Stimulated activated CD4-positive, alpha-beta T cell treated with anti-CD3 and anti-CD28 coated beads, TNF-alpha, amount 100 ng/mL, for 48 hours (primary cell): ENCODE results near the gene FUCA1.
"Not testable (repeated sequence)": the region's sequence is repeated elsewhere in the genome, so short reads cannot be mapped to it uniquely, and the experiment has no call there.

ENCODE experiments used
- DNase-seq, 3 donors: peaks; one replicate each; pipeline ENCODE4 v3.0.0-alpha.2; 2020; ENCODE audit warnings: low read depth in 3 of 3

The FUCA1 gene

DNA sequence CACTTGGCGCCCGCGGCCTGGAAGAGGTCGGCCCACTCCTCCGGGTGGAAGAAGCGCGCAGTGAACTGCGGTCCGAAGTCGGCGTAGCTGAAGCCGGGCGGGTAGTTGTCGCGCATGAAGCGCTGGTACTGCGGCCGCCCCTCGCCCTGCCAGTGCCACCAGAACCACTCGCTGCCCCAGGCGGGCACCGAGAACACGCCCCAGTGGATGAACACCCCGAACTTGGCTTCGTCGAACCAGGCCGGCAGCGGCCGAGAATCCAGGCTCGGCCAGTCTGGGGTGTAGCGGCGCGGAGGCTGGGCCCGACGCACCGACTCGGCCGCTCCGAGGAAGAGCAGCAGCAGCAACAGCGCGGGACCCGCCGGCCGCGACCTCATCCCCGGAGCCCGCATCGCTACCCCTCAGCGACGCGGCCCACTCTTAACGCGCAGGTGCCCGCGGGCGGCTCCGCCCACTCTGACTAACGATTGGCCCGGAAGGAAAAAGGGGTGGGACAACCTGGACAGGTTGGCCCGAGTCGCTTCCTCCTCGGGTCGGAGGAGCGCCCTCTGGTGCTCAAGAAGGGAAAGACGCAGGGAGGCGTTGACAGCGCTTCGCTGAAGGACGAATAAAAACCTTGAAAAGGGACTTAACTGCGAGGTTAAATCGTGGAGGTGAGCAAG is at the start of gene FUCA1:
Gene FUCA1, minus strand, starts transcription at position 396 of the 662 bp plus-strand sequence. Its CDS starts 4 bp downstream, at position 392.
- peak; percentile 84 to 91 (median 88) for DNase-seq

DNA sequence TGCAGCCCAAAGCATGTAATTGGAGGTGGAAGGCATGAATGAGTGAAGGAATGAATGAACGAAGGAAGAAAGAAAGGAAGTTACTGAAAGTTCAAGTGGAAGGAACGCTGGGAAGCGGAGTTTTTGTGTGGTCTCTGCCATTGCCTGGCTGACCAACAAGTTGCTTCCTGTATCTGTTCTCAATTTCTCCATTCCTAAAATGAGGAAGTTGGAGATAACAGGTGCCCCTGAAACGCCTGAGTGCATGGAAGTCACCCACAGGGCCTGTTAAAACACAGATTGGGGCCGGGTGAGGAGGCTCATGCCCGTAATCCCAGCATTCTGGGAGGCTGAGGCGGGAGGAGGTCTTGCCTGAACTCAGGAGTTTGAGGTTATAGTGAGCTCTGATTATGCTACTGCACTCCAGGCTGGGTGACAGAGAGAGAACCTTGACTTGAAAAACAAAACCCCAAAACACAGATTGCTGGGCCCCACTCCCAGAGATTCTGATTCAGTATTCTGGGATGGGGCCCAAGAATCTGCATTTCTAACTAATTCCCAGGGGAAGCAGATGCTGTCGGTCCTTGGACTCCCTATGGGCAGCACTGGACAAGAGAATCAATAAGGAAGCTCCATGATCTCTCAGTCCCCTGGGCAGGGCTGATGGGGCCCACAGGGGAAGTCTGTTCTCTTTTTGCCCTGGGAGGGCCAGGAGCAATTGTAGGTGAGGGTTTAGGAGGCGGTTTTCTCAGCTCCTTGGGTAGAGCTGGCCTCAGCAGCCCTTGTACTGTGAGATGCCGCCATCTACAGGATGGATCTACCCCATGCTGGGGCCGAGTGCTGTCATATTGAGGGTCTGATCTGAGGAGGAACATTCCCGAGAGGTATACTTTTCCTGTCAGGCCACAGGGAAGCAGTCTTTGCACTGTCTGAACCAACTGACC is 48.4 kb upstream of the FUCA1 start:
- DNase-seq = peak; percentile 9 to 45 (median 33)

DNA sequence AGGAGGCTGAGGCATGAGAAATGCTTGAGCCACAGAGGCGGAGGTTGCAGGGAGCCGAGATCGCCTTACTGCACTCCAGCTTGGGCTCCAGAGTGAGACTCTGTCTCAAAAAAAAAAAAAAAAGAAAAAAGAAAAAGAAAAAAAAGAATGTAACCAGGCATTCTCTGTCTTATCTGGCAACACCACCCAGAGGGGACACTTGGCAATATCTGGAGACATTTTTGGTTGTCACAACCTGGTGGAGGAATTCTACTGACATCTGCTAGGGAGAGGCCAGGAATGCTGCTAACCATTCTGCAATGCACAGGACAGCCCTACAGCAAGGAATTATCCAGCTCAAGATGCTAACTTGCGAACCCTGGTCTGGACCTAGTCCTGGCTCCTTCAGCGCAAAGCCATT is 47.4 kb upstream of the FUCA1 start:
- no peak for DNase-seq

DNA sequence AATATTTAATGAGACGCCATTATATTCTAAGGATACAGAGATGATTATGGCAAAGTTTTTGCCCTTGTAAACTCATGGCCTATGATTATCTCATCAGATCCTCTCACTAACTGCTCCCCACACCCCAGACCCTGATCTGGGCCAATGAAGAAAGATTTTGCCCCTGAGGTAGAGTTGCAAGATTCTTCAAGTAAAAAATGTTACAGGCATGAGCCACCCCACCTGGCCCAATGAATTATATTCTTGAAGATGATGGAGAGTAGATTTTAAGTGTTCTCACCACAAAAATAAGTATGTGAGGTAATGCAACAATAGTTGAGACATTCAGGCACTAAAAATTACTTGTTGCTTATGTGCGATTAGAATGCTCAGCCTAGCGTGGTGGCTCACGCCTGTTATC is 46.8 kb upstream of the FUCA1 start:
- no peak for DNase-seq

DNA sequence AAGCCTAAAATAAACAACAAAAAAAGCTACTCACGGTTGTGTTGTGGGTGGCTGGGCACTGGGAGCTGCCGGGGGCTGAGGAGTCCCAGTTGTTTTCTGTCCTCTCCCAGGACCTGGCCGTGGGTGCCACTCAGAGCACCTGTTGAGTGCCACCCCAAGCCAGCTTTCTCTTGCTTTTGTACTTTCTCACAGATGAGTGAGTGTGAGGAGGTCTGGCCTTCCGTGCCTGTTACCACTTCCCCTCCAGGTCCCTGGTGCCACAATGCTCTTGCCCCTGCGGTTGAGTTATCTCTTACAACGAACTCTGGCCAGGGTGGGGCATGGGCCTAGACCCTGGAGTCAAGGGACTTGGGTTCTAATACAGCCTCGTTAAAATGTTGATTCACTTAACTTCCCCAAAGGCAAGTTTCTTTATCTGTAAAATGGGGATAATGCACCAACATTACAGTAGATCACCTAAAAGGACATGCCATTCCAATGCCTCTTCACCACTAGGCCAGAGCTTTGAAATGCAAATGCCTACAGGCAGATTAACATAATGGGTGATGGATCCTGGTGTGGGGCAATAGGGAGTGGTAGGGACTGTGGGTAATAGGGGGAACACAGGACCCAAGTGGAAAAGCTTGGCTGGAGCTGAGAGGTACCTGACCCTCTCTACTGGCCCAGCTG is 45.3 kb upstream of the FUCA1 start, which contains the start of gene CNR2:
Gene CNR2, minus strand, starts transcription at position 151 of the 669 bp plus-strand sequence. CDS start 37,745 bp downstream, outside the sequence.
- DNase-seq = no peak

DNA sequence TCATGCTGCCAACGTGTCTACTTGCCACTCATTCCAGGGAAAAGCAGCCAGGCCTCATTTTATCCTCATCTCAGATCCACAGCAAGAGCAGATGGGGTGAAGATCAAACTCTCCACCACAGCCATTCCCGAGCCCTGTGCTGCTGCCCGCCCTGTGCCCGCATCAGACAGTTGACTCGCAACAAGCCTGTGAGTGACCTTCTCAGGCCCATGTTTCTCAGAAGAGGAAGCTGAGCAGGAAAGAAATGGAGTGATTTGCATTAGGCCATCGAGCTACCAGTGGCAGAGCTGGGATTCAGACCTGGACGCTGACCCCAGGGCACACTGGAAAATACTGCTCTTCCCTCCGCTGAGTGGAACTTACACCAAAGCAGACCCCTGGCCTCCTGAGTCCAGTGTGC is 43.8 kb upstream of the FUCA1 start:
- no peak for DNase-seq

DNA sequence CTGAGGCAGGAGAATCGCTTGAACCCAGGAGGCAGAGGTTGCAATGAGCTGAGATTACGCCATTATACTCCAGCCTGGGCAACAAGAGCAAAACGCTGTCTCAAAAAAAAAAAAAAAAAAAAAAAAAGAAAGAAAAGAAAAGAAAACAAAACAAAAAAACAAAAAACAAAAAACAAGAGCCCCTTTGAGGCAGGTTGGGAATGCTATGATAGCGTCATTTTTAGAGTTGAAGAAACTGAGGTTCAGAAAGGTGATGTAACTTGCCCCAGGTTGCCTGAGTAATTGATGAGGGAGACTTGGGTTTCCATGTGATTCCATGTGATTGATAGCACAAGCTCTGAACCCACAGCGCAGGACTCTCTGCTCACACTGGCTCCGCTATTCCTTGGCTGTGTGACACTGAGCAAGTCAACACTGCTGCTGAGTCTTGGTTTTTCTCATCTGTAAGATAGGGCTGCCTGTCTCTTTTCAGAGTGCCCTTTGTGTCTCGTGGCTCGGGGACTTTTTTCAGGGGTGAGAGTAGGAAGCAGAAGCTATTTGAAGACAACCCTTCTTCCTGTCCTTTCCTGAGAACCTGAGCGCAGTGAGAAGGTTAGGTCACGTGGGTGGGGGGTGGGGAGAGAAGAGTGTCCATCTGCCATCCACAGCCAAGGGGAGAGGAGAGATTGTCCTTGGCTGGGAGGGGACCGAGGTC is 42.6 kb upstream of the FUCA1 start:
- no peak for DNase-seq

DNA sequence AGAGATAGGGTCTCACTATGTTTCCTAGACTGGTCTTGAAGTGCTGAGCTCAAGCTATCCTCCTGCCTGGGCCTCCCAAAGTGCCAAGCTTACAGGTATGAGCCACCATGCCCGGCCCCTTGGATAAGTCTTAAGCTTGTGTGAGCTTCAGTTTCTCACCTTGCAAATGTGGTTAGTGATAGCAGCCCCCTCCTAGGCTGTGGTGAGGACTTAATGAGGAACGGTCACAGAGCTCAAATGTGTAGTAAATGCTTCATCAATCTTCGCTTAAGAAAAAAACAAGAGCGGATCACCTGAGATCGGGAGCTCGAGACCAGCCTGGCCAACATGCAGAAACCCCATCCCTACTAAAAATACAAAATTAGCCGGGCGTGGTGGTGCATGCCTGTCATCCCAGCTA is 42.1 kb upstream of the FUCA1 start:
- DNase-seq = no peak

DNA sequence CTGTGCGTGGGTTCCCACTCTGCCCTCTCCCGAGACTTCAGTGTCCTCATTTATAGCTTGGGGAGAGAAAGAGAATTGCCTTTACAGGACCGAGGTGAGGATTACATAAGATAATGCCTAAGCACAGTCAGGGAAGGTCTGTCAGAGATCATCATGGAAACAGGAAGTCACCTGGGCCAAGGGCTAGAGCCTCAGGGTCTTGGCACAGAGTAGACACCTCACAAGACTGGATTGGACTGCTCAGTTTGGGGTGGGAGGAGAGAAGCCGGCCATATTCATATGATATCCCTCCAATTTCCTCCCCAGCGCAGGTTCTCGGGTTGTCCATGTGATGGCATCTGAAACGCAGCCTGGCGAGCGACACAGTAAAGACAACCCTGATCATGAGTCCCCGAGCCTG is 41.3 kb upstream of the FUCA1 start:
- no peak for DNase-seq

DNA sequence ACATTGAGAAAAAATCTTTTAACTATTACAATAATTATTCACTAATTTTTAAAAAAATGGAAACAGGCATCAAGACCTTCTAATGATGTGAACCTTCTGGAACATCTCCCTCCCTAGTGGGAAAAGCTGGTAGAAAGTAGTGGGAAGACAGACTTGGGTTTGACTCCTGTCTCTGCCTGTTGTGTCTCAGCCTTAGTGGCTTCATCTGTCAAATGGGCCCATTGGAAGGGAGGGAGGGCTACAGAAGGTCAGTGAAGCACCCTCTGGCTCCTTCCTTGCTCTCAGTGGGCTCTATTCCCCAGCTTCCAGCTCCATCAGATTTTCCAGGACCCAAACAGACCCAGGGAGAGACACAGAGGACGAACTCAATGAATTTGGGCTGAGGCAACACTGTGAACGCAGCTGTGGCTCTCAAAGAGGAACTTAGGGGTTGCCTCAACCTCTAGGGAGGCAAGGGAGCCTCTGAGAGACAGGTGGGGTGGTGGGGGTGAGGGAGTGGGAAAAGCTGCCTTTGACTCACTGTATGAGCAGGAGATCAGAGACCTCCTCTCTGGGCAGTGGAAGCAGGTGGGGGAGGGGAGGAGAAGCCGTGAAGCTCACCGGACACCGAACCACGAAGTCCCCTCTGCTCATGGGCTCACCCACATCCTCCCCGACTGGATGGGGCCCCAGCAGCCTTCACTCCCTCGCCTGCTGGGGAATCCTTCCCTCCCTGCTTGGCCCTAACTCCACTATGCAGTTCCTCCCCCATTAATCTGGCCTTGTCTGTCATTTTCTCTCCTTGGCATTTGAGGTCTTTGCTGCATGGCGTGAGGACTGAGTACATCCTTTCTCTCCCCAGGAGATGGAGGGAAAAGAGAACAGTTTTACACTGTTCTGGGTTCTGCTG is 40.6 kb upstream of the FUCA1 start:
- no peak for DNase-seq

DNA sequence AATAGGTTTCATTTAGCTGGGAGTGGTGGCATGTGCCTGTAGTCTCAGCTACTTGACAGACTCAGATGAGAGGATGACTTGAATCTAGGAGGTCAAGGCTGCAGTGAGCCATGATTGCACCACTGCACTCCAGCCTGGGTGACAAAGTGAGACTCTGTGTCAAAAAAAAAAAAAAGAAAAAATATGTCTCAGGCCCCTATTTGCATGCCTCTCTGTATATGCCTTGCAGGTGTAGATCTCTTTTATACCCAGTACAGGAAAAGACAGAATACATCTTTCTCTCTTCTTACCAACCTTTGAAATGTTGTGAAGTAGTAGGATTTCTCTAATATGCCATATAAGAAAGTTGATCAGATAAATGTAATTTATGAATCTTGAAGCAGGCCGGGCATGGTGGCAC is 38.6 kb upstream of the FUCA1 start:
- no peak for DNase-seq

DNA sequence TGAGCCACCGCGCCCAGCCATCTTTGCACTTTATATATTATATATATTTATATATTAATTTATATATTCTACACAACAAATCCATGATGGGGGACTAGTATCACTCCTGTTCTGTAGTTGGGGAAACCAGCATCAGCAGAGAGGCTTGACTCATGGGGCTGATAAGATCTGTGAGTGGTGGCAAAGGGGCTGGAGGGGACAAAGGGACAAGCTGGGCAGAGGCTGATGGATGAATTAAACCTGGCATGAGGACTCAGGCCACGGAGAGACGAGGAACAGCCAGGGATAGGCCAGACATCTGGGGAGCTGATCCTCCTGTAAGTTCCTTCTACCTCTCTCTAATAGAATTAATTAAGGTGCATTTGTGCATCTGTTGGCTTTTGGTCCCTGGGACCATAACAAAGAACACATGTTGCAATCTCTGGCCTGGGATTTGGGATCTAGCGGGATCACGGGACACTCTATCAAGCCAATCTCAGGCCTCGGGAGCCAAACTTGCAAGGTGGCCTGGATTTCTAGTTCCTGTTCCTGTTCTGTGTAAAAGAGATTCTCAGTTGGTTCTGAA is 37.5 kb upstream of the FUCA1 start:
- DNase-seq = no peak

DNA sequence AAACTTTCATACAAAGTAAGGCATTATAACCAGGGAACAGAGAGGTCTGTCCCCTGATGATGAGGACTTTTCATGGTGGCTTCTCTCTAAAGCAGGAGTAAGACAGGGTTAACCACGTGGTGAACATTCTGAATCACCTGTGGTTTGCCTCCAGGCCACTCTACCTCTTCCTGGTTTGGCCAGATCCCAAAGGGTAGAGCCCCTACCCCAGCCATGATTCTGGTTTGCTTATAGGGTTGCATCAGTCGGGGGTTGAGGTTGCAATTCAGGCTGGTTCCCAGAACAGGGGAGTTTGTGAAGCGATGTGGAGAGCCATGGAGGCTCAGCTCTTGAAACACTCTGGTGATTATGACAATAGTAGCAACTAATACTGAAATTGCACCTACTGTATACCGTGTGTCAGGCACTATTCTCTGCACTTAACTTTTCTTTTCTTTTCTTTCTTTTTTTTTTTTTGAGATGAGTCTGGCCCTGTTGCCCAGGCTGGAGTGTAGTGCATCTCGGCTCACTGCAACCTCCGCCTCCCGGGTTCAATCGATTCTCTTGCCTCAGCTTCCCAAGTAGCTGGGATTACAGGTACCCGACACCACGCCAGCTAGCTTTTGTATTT is 36.8 kb upstream of the FUCA1 start:
- DNase-seq = peak; percentile 22 to 30 (median 26)

DNA sequence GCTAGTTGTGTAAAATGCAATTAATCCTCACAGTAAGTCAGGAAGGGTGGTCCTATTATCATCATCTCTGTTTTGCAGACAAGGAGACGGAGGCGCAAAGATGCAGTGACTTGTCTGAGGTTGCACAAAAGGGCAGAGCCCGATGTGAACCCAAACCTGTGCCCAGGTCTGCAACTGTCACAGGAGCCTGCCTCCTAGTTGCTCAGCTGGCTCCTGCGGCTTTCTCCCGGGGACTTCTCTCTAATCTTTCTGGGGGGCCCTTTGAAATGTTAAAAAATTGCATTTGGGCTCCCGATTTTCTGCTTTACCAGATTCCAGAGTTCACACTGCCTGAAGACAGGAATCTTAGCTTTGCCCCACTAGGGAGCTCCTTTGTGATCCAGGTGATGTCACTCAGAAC is 35.7 kb upstream of the FUCA1 start:
- DNase-seq = no peak

DNA sequence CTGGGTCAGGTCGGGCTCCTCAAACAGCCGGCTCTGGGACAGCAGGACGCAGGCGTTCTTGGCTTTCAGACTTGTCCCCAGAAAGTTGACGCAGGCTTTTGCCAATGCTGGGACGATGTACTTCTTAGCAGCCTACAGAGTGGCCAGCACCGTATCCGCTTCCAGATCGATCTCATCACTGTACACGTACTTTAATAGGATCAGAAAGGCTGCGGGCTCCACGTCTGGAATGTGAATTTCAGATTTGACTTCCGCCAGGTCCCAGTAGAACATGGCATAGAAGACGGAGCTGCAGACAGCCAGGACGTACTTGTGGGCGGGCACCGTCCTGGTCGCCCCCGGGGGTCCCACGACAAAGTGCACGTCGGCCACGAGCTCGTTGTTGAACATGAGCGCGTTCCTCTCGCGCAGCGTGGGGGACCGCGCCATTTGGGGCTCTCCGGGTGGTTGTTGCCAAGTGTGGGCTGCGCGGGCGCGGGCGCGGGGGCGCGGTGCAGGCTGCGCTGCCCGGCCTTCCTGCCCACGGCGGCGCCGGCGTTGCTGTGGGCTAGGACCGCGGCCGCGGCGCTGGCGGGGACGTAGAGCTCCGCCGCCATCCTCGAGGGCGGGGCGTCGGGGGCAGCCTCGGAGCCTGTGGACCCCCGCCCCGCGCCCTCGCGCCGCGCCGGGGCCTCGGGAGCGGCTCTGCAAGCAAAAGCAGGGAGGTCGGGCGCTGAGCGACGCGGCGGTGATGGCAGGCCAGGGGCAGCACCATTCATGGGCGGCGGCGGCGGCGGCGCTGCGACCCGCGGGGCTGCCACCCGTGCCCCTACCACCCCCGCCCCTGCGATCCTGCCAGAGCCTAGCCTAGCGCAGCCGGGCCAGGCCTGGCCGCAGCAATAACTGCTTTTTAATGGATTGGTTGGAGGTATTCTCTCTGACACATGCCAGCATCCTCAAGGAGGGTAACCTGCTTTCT is 34.5 kb upstream of the FUCA1 start:
- DNase-seq = no peak

DNA sequence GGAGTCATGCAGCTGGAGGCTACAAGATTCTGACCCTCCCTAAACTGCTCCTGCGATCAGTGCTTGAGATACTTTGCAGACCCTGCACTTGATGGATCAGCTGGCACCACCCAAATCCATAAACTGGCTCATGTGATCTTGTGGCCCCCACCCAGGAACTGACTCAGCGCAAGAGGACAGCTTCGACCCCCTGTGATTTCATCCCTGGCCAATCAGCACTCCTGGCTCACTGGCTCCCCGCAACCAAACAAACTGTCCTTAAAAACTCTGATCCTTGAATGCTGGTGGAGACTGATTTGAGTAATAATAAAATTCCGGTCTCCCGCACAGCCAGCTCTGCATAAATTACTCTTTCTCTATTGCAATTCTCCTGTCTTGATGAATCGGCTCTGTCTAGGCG is 31.9 kb upstream of the FUCA1 start:
- DNase-seq = not testable (repeated sequence)

DNA sequence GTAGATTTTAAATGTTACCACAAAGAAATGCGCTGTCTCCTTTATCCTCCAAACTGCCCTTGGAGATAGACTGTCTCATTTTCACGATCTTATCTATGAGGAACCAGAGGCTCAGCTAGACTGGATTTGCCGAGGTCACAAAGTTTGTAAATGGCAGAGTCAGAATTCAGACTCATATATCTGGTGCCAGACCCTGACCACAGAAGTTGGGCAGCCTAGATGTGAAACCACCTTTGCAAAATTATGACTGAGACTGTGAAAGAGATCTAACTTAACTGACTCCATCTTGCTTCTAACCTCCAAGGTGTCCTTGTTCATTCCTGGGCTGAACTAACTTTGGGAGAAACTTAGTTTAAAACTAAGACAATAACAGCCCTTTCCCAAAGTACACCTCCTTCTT is 31.0 kb upstream of the FUCA1 start:
- DNase-seq = no peak

DNA sequence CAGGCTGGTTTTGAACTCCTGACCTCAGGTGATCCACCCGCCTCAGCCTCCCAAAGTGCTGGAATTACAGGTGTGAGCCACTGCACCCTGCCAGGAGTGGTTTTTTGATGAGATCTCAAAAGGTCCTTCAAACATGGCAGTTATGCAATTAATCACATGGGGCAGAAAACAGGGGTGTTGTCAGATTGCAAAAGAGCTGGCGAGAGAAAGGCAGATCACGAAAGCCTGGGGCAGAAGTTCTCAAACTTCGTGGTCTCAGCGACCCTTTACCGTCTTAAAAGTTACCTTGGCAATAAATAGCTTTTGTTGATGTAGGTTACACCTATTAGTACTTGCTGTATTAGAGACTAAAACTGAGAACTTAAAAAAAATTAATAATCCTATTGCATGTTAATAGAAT is 29.0 kb upstream of the FUCA1 start:
- no peak for DNase-seq

DNA sequence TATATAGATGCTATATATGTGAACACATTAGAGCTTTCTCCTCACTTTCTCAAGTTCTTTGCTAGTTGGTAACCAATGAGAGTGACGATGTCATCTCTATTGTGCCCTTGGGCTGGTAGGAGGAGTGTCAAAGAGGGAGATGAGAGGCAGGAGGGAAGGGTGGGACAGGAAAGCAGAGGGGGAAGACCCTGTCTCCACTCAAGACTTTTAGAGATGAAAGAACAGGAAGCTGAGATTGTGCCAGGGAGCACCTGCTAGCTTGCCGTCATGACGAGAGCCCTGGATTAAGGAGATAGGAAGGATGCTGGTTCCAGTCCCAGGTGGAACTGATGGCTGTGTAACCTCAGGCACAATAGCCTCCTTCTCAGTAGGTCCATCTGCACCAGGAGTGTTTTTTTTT is 28.4 kb upstream of the FUCA1 start:
- no peak for DNase-seq
